HCT116 (cell line): ENCODE data around the gene ABHD4.
"Not testable (repeated sequence)": the region's sequence is repeated elsewhere in the genome, so short reads cannot be mapped to it uniquely, and the experiment has no call there.

Experiments
- CEBPB ChIP-seq: IDR thresholded peaks from 2 replicates; pipeline ENCODE4 v1.6.1; 2012; ENCODE audit warnings: low read depth
- CTCF ChIP-seq, 3 experiments: fragments of 200-600 bp in 1 of 3; sonication (generic) in 1 of 3; IDR thresholded peaks in 2 of 3; conservative IDR thresholded peaks in 1 of 3; 2 replicates each; pipeline ENCODE4 v1.5.1; 2012 to 2017; ENCODE audit warnings: low read depth in 2 of 3, low read length in 2 of 3, antibody characterized with exemption in 1 of 3, borderline replicate concordance in 1 of 3, control low read depth in 1 of 3, mild to moderate bottlenecking in 1 of 3, mixed read lengths in 1 of 3, mixed run types in 1 of 3, moderate library complexity in 1 of 3; ENCODE audit not compliant: insufficient read depth in 1 of 3
- EZH2 ChIP-seq: fragments of 200-600 bp; sonication (generic); IDR thresholded peaks from 2 replicates; pipeline ENCODE4 v1.6.1; 2017; ENCODE audit warnings: antibody characterized with exemption, mixed run types
- EZH2phosphoT487 ChIP-seq: fragments of 200-600 bp; IDR thresholded peaks from 2 replicates; pipeline ENCODE4 v1.6.1; 2018; ENCODE audit warnings: antibody characterized with exemption, borderline replicate concordance
- POLR2A ChIP-seq: IDR thresholded peaks from 2 replicates; pipeline ENCODE4 v1.7.0; 2011; ENCODE audit warnings: borderline replicate concordance; ENCODE audit not compliant: insufficient read depth, insufficient read length; ENCODE audit errors: extremely low read depth
- POLR2AphosphoS5 ChIP-seq: IDR thresholded peaks from 2 replicates; pipeline ENCODE4 v1.6.1; 2011; ENCODE audit warnings: mild to moderate bottlenecking, low read depth, low read length, moderate library complexity
- SIN3A ChIP-seq: IDR thresholded peaks from 2 replicates; pipeline ENCODE4 v1.6.1; 2012; ENCODE audit warnings: low read depth
- YY1 ChIP-seq: IDR thresholded peaks from 2 replicates; pipeline ENCODE4 v1.6.1; 2011; ENCODE audit warnings: low read length, low read depth, moderate library complexity, mild to moderate bottlenecking; ENCODE audit not compliant: insufficient replicate concordance; ENCODE audit errors: extremely low read depth
- ZFX ChIP-seq: fragments of 450-650 bp; IDR thresholded peaks from 2 replicates; pipeline ENCODE4 v1.6.1; 2017
- ZNF274 ChIP-seq: fragments of 200-500 bp; sonication (Bioruptor generic); IDR thresholded peaks from 2 replicates; pipeline ENCODE4 v1.6.1; 2014; ENCODE audit warnings: mild to moderate bottlenecking, low read depth, low read length, inconsistent platforms
- TF ChIP-seq, protein P1 (sequence below): IDR thresholded peaks from 2 replicates; pipeline ENCODE4 v1.6.1; 2012; ENCODE audit warnings: low read depth

GRCh38 chr14:22615765-22616164 lies 17.7 kb downstream of the ABHD4 start:
- TF ChIP-seq, protein P1, sequence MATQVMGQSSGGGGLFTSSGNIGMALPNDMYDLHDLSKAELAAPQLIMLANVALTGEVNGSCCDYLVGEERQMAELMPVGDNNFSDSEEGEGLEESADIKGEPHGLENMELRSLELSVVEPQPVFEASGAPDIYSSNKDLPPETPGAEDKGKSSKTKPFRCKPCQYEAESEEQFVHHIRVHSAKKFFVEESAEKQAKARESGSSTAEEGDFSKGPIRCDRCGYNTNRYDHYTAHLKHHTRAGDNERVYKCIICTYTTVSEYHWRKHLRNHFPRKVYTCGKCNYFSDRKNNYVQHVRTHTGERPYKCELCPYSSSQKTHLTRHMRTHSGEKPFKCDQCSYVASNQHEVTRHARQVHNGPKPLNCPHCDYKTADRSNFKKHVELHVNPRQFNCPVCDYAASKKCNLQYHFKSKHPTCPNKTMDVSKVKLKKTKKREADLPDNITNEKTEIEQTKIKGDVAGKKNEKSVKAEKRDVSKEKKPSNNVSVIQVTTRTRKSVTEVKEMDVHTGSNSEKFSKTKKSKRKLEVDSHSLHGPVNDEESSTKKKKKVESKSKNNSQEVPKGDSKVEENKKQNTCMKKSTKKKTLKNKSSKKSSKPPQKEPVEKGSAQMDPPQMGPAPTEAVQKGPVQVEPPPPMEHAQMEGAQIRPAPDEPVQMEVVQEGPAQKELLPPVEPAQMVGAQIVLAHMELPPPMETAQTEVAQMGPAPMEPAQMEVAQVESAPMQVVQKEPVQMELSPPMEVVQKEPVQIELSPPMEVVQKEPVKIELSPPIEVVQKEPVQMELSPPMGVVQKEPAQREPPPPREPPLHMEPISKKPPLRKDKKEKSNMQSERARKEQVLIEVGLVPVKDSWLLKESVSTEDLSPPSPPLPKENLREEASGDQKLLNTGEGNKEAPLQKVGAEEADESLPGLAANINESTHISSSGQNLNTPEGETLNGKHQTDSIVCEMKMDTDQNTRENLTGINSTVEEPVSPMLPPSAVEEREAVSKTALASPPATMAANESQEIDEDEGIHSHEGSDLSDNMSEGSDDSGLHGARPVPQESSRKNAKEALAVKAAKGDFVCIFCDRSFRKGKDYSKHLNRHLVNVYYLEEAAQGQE = not testable (repeated sequence)
- TF ChIP-seq CTCF (IDR thresholded peaks at IDR 0.05 in 2 of 3, conservative IDR thresholded peaks at IDR 0.05 in 1 of 3; ENCODE audit: borderline replicate concordance in 1 of 3, insufficient read depth in 1 of 3, low read depth in 2 of 3, low read length in 2 of 3); ZFX; SIN3A; POLR2A; POLR2AphosphoS5; EZH2phosphoT487; CEBPB; EZH2; ZNF274; YY1: not testable (repeated sequence)
